HUDEP-2 (cell line): ENCODE measurements around the gene RBM11.
A peak's percentile ranks its signal among the peaks of the same experiment; 100 is the strongest.
"Not testable (repeated sequence)": the region's sequence is repeated elsewhere in the genome, so short reads cannot be mapped to it uniquely, and the experiment has no call there.

Experiments
- DNase-seq, 76 experiments: peaks; one replicate each; lab custom pipeline; 2025; ENCODE audit not compliant: unreplicated experiment in 76 of 76; lab: John Stamatoyannopoulos, UW

Gene RBM11

GRCh38 chr21:14215971-14216641 lies at the start of gene RBM11:
TSS of gene RBM11 (plus strand) at chr21:14216157. CDS start at chr21:14216187, 30 bp downstream.
- DNase-seq: peak in 64 of 76 experiments; percentile 3 to 79 (median 49)

- not testable (repeated sequence) for DNase-seq
These were observed 49.3 kb upstream of the RBM11 start for GRCh38 chr21:14166463-14167223.

GRCh38 chr21:14206222-14206621 lies 9.7 kb upstream of the RBM11 start:
- no peak for DNase-seq

DNA sequence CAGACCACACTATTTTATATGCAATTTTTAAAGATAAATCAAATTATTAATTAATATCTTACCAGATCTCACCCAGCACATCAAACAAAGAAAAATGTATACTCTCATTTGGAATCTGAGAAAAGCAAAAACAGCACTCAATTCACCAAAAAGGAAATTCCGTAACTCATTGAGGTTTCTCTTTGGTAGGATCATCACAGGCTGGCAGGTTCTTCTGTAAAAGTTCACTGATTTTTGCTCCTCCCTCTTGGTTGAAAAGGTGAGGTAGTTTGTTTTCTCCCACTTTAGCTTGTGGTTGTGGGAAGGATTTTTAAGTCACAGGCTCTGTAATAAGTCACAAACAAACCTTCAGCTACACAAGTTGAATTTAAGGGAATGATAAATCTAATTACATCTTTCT lies 5.2 kb upstream of the RBM11 start, which contains the start of gene LIPI:
Gene LIPI, minus strand, starts transcription at position 218 of the 400 bp plus-strand sequence. Its CDS starts 110 bp downstream, at position 108.
- no peak for DNase-seq

GRCh38 chr21:14213164-14213563 lies 2.8 kb upstream of the RBM11 start:
- no peak for DNase-seq

DNA sequence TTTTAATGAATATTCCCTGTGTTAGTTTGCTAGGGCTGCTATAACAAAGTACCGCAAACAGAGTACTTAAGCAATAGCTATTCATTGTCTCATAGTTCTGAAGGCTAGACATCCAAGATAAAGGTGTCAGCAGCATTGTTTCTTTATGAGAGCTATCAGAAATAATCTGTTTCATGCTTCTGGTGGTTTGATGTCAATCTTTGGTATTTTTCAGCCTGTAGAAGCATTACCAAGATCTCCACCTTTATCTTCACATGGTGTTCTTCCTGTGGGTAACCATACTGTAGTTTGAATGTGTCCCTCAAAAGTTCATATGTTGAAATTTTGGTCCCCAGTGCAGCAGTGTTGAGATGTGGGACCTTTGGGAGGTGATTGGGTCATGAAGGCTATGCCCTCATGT lies 7.4 kb downstream of the RBM11 start:
- no peak for DNase-seq

- no peak for DNase-seq
These were observed 13.4 kb downstream of the RBM11 start for GRCh38 chr21:14229399-14229798.

DNA sequence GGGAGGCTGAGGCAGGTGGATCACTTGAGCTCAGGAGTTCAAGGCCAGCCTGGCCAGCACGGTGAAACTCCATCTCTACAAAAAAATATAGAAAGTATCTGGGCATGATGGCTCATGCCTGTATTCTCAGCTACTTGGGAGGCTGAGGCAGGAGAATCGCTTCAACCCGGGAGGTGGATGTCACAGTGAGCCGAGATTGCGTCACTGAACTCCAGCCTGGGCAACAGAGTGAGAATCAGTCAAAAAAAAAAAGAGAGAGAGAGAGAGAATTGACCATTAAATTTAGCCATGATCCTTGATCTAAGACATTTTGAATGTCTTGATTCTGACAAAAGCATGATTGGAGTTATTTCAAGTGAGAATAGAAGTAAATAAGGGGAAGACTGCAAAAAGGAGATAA lies 19.1 kb downstream of the RBM11 start:
- no peak for DNase-seq

- no peak for DNase-seq
These were observed 20.2 kb downstream of the RBM11 start for GRCh38 chr21:14236180-14236579.

DNA sequence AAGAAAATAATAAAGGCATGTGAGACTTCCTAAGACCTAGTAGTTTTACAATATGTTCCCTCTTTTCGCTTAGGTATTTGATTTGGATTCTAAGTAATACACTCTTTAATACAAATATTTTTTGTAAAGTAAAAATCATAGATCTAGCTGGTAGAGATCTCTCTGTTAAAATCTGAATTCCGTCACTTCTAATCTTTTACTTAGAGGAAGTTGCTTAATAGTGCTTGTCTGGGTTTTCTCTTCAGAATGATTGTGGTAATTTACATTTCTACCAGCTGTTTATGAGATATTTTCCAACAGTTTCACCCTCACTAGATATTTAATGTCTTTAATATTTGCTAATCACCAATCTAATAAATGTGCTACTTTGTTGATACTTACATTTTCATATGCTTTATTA lies 23.3 kb downstream of the RBM11 start:
- no peak for DNase-seq

- DNase-seq: no peak
These were observed 25.3 kb downstream of the RBM11 start for GRCh38 chr21:14241297-14241696.

DNA sequence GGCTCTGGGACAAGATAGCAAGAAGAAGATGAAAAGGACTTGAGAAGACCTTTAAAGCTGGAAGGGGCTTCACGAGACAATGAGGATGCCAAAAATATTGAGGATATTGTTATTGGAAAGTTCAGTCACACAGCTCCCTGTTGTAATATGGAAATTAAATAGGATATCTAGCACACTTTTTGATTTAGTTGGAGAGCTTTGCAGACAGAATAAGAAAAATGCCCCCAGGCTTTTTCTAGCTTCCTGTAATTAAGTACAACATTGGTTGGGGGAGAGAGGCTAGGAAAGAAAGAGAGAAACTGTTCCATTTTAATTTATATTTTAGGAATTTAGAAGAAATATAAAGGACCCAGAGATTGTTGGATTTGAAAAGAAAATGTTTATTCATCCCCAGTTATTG lies 27.5 kb downstream of the RBM11 start:
- no peak for DNase-seq

DNA sequence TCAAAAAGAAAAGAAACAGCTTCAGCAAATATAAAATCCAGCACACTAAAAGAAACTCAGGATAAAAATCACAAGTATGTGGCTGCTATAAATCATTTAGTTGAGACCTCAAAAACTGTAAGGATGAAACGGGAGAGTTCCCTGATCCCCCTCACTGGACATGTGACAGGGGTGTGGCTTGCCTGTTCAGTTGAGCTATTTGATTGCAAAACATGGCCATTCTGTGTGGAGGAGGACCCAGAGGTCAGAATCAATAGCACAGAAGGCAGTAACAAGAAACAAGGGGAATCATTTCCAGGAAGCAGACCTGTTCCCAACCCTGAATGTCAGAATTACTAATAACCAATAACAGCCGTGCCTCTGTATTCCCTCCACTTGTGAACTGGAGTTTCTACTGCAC lies 27.9 kb downstream of the RBM11 start:
- DNase-seq: no peak

DNA sequence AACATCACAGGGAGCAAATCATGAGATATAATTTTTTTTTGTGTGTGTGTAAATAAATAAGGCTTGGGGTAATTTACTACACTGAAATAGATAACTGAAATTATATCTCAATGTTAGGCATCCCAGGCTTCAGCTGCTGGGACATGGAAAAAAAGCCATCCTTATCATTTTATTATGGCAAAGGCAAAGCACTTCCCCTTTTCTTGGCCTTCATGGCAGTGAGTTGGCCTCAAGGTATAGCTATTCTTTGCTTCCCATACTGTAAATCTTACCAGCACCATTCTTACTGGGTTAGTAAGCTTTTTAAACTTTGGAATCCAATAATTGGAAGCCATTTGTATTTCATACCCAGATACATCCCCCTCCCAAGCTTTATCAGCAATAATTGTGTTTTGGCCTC lies 29.0 kb downstream of the RBM11 start:
- no peak for DNase-seq

GRCh38 chr21:14245711-14246110 lies 29.8 kb downstream of the RBM11 start:
- DNase-seq: no peak

- no peak for DNase-seq
These were observed 35.4 kb downstream of the RBM11 start for GRCh38 chr21:14251336-14251735.

DNA sequence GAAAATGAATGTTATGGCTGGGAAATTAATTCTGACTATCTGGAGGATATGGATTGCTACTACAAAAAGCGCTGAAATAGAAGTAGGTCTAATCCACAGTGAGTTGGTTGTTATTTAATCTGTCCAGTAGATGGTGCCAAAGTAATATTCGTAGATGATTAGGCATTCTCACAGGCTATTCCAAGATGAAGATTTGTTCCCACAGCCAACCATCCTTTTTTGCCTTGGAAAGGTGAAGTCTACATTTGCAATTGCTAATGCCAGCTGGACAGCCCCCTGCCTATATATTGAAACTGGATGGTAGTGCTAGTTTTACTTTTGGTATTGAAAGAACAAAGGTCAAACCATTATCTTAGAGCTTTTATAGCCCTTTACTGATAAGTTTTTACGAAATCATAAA lies 43.8 kb downstream of the RBM11 start:
- DNase-seq: peak in 30 of 76 experiments; percentile 18 to 63 (median 38)

GRCh38 chr21:14260174-14260764 lies 44.3 kb downstream of the RBM11 start:
- DNase-seq: no peak

- no peak for DNase-seq
These were observed 46.1 kb downstream of the RBM11 start for GRCh38 chr21:14262039-14262438.

DNA sequence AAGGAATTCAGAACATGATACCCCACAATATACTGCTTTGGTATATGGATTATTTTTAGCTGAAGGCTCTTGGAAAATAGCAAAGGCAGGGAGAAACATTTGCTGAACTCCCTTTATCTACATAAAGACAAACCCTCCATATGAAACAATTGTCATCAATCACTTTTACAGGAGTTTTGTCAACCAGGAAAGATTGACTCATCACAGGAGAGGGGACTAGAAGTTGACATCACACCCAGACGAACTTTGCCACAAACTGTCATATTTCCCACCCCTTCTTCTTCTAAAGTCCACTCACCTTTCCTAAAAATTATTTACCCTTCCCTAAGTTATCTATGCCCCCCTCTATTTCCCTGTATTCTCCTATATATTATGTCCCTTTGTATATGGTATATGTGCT lies 47.9 kb downstream of the RBM11 start:
- peak in 6 of 76 experiments; percentile 10 to 42 (median 16) for DNase-seq

- DNase-seq: no peak
These were observed 49.1 kb downstream of the RBM11 start for GRCh38 chr21:14265023-14265422.

GRCh38 chr21:14267076-14267475 lies 51.1 kb downstream of the RBM11 start:
- DNase-seq: no peak
